ENCODE measurements around the gene DUSP7. TPM values are rescaled to one million over a fixed set of nuclear protein-coding genes. Genes with fewer than 3 reads are reported as not detected.

Gene DUSP7, protein sequence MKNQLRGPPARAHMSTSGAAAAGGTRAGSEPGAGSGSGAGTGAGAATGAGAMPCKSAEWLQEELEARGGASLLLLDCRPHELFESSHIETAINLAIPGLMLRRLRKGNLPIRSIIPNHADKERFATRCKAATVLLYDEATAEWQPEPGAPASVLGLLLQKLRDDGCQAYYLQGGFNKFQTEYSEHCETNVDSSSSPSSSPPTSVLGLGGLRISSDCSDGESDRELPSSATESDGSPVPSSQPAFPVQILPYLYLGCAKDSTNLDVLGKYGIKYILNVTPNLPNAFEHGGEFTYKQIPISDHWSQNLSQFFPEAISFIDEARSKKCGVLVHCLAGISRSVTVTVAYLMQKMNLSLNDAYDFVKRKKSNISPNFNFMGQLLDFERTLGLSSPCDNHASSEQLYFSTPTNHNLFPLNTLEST
- 10 to 100 TPM; 11.3 to 41.3 (median 39.0) TPM for total RNA-seq
- 23.8 TPM for total RNA-seq (2013)
- total RNA-seq: 8.1 to 38.6 (median 17.7) reads per million in 29 experiments

DNA sequence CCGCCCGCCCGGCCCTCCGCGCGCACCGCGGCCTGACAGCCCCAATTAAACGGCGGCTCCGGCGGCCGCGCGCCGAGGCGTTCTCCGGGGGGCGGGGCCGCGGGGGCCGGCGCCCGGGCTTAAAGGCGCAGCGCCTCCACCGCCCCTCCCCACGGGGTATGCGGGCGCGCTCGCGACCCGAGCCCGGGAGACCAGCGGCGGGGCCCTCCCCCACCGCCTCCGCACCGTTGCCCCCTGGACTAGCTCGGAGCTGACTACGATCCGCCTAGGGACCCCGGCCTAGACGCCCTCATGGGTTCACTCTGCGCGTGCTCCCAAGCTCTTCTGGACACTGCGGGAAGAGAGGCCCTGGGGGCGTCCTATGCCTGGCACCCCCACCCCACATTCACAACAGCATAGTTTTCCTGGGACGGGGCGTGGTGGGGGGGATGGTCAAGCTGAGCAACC lies at the start of gene DUSP7:
Gene DUSP7, minus strand, starts transcription at position 51 of the 447 bp plus-strand sequence. CDS start 205 bp downstream, outside the sequence.
- Histone ChIP-seq H3K4me3 (ENCODE audit: control insufficient read depth in 1 of 2, extremely low read depth in 1 of 2, low read length in 1 of 2) (peak within 1 kb of the TSS; percentile 85 to 92), H3K4me1 (ENCODE audit: control insufficient read depth in 1 of 2, extremely low read depth in 1 of 2, insufficient read depth in 2 of 2, low read length in 2 of 2) (peaks cover 16 to 55% of the 10 kb centered on the region in 2 experiments), H3K27me3 (replicated peaks in 1 of 2; ENCODE audit: control insufficient read depth in 2 of 2, extremely low read depth in 1 of 2, insufficient read depth in 2 of 2, low read length in 1 of 2) (no peaks in the 10 kb centered on the region), H3K36me3 (ENCODE audit: control insufficient read depth in 2 of 2, extremely low read depth in 1 of 2, insufficient read depth in 1 of 2, low read length in 1 of 2) (peaks cover 0 to 12% of the 10 kb centered on the region in 2 donors), H3K27ac (ENCODE audit: low read length) (peak within 1 kb of the TSS; percentile 82), H3K9me3 (no peaks in the 10 kb centered on the region)
- Mint-ChIP-seq H3K9me3 (no peaks in the 10 kb centered on the region), H3K4me1 (peaks cover 37 to 41% (median 38%) of the 10 kb centered on the region in 3 donors), H3K4me3 (peak within 1 kb of the TSS; percentile 87 to 96 (median 88)), H3K27me3 (no peaks in the 10 kb centered on the region), H3K27ac (peak within 1 kb of the TSS; percentile 89 to 95), H3K36me3 (peaks cover 10% of the 10 kb centered on the region)
- peak; percentile 31 to 83 (median 56) for DNase-seq
- CTCF ChIA-PET: interaction anchor here in 1 of 2 donors (0.6 to 2.1 kb wide), 7 partner anchors 61 to 1701 kb away, joined by 3 to 13 read pairs (median 3); partner anchors contain the start of genes ABHD14B, DCAF1, POC1A and RPL29
- POLR2A ChIA-PET: interaction anchor here in 1 of 2 donors (0.7 to 0.9 kb wide), 2 partner anchors 74 to 98 kb away, joined by 3 read pairs; partner anchors contain the start of gene POC1A
- WGBS (ENCODE audit: insufficient coverage): under 1% methylated on average over 37 of the region's 51 CpGs
- peak; percentile 37 to 42 (median 38) for ATAC-seq (replicated peaks in 1 of 4)

GRCh38 chr3:52104684-52105640 lies 48.6 kb upstream of the DUSP7 start:
- ChIA-PET CTCF (no interaction called here), POLR2A (no interaction called here)
- peaks cover 8 to 16% (median 9%) of the 10 kb centered on the region in 3 donors for H3K9me3 Mint-ChIP-seq
- Histone ChIP-seq H3K4me3 (ENCODE audit: control insufficient read depth in 1 of 2, extremely low read depth in 1 of 2, low read length in 1 of 2) (no peak overlapping the region), H3K4me1 (ENCODE audit: control insufficient read depth in 1 of 2, extremely low read depth in 1 of 2, insufficient read depth in 2 of 2, low read length in 2 of 2) (no peaks in the 10 kb centered on the region), H3K9me3 (no peaks in the 10 kb centered on the region), H3K27ac (ENCODE audit: low read length) (no peak overlapping the region), H3K27me3 (replicated peaks in 1 of 2; ENCODE audit: control insufficient read depth in 2 of 2, extremely low read depth in 1 of 2, insufficient read depth in 2 of 2, low read length in 1 of 2) (no peaks in the 10 kb centered on the region), H3K36me3 (ENCODE audit: control insufficient read depth in 2 of 2, extremely low read depth in 1 of 2, insufficient read depth in 1 of 2, low read length in 1 of 2) (no peaks in the 10 kb centered on the region)
- 100% methylated on average over 8 of the region's 10 CpGs for whole genome bisulfite sequencing (ENCODE audit: insufficient coverage)
- no peak overlapping the region for H3K27ac Mint-ChIP-seq
- DNase-seq: no peak
- H3K36me3 Mint-ChIP-seq: peaks cover 10% of the 10 kb centered on the region
- no peaks in the 10 kb centered on the region for H3K27me3 Mint-ChIP-seq
- no peaks in the 10 kb centered on the region for H3K4me1 Mint-ChIP-seq
- ATAC-seq (replicated peaks in 1 of 4): no peak
- H3K4me3 Mint-ChIP-seq: no peak overlapping the region

GRCh38 chr3:52102934-52103333 lies 46.6 kb upstream of the DUSP7 start:
- no peak overlapping the region for H3K4me3 Mint-ChIP-seq
- H3K4me1 Mint-ChIP-seq: no peaks in the 10 kb centered on the region
- peaks cover 11% of the 10 kb centered on the region for H3K36me3 Mint-ChIP-seq
- WGBS (ENCODE audit: insufficient coverage): 92% methylated on average over 2 of the region's 4 CpGs
- peaks cover 8 to 16% (median 9%) of the 10 kb centered on the region in 3 donors for H3K9me3 Mint-ChIP-seq
- H3K27ac ChIP-seq (ENCODE audit: low read length): no peak overlapping the region
- H3K27me3 Mint-ChIP-seq: no peaks in the 10 kb centered on the region
- ChIA-PET POLR2A (no interaction called here), CTCF (no interaction called here)
- no peaks in the 10 kb centered on the region for H3K36me3 ChIP-seq (ENCODE audit: control insufficient read depth in 2 of 2, extremely low read depth in 1 of 2, insufficient read depth in 1 of 2, low read length in 1 of 2)
- no peaks in the 10 kb centered on the region for H3K27me3 ChIP-seq (replicated peaks in 1 of 2; ENCODE audit: control insufficient read depth in 2 of 2, extremely low read depth in 1 of 2, insufficient read depth in 2 of 2, low read length in 1 of 2)
- no peak overlapping the region for H3K4me3 ChIP-seq (ENCODE audit: control insufficient read depth in 1 of 2, extremely low read depth in 1 of 2, low read length in 1 of 2)
- no peak for DNase-seq
- no peaks in the 10 kb centered on the region for H3K9me3 ChIP-seq
- H3K4me1 ChIP-seq (ENCODE audit: control insufficient read depth in 1 of 2, extremely low read depth in 1 of 2, insufficient read depth in 2 of 2, low read length in 2 of 2): no peaks in the 10 kb centered on the region
- H3K27ac Mint-ChIP-seq: no peak overlapping the region
- no peak for ATAC-seq (replicated peaks in 1 of 4)

GRCh38 chr3:52099001-52099401 lies 42.6 kb upstream of the DUSP7 start:
- ChIA-PET CTCF (no interaction called here), POLR2A (no interaction called here)
- 91% methylated on average over 2 of the region's 3 CpGs for WGBS (ENCODE audit: insufficient coverage)
- Histone ChIP-seq H3K9me3 (no peaks in the 10 kb centered on the region), H3K4me1 (ENCODE audit: control insufficient read depth in 1 of 2, extremely low read depth in 1 of 2, insufficient read depth in 2 of 2, low read length in 2 of 2) (no peaks in the 10 kb centered on the region), H3K27ac (ENCODE audit: low read length) (no peak overlapping the region), H3K36me3 (ENCODE audit: control insufficient read depth in 2 of 2, extremely low read depth in 1 of 2, insufficient read depth in 1 of 2, low read length in 1 of 2) (no peaks in the 10 kb centered on the region), H3K27me3 (replicated peaks in 1 of 2; ENCODE audit: control insufficient read depth in 2 of 2, extremely low read depth in 1 of 2, insufficient read depth in 2 of 2, low read length in 1 of 2) (no peaks in the 10 kb centered on the region), H3K4me3 (ENCODE audit: control insufficient read depth in 1 of 2, extremely low read depth in 1 of 2, low read length in 1 of 2) (no peak overlapping the region)
- Mint-ChIP-seq H3K4me1 (no peaks in the 10 kb centered on the region), H3K4me3 (no peak overlapping the region), H3K27me3 (no peaks in the 10 kb centered on the region), H3K9me3 (peaks cover 8 to 16% (median 9%) of the 10 kb centered on the region in 3 donors), H3K27ac (no peak overlapping the region), H3K36me3 (peaks cover 11% of the 10 kb centered on the region)
- no peak for ATAC-seq (replicated peaks in 1 of 4)
- DNase-seq: no peak

GRCh38 chr3:52097851-52098507 lies 41.6 kb upstream of the DUSP7 start:
- POLR2A ChIA-PET: no interaction called here
- Histone ChIP-seq H3K4me1 (ENCODE audit: control insufficient read depth in 1 of 2, extremely low read depth in 1 of 2, insufficient read depth in 2 of 2, low read length in 2 of 2) (no peaks in the 10 kb centered on the region), H3K4me3 (ENCODE audit: control insufficient read depth in 1 of 2, extremely low read depth in 1 of 2, low read length in 1 of 2) (no peak overlapping the region), H3K27ac (ENCODE audit: low read length) (no peak overlapping the region), H3K9me3 (no peaks in the 10 kb centered on the region), H3K36me3 (ENCODE audit: control insufficient read depth in 2 of 2, extremely low read depth in 1 of 2, insufficient read depth in 1 of 2, low read length in 1 of 2) (no peaks in the 10 kb centered on the region), H3K27me3 (replicated peaks in 1 of 2; ENCODE audit: control insufficient read depth in 2 of 2, extremely low read depth in 1 of 2, insufficient read depth in 2 of 2, low read length in 1 of 2) (no peaks in the 10 kb centered on the region)
- no peak for ATAC-seq (replicated peaks in 1 of 4)
- DNase-seq: no peak
- H3K4me1 Mint-ChIP-seq: no peaks in the 10 kb centered on the region
- 100% methylated on average over 1 of the region's 2 CpGs for WGBS (ENCODE audit: insufficient coverage)
- H3K9me3 Mint-ChIP-seq: peaks cover 8 to 16% (median 9%) of the 10 kb centered on the region in 3 donors
- peaks cover 11% of the 10 kb centered on the region for H3K36me3 Mint-ChIP-seq
- CTCF ChIA-PET: no interaction called here
- no peaks in the 10 kb centered on the region for H3K27me3 Mint-ChIP-seq
- H3K27ac Mint-ChIP-seq: no peak overlapping the region
- H3K4me3 Mint-ChIP-seq: no peak overlapping the region

All from T-cell (primary cell).